GM21576 (cell line): ENCODE data around the gene C1QTNF6.
"Not testable (repeated sequence)": the region's sequence is repeated elsewhere in the genome, so short reads cannot be mapped to it uniquely, and the experiment has no call there.

Source experiments
- ATAC-seq: cut with Tn5 transposase; IDR thresholded peaks from one replicate; pipeline ENCODE4 v1.9.1; 2021; ENCODE audit warnings: mild to moderate bottlenecking, moderate library complexity; ENCODE audit not compliant: unreplicated experiment

Gene C1QTNF6

DNA sequence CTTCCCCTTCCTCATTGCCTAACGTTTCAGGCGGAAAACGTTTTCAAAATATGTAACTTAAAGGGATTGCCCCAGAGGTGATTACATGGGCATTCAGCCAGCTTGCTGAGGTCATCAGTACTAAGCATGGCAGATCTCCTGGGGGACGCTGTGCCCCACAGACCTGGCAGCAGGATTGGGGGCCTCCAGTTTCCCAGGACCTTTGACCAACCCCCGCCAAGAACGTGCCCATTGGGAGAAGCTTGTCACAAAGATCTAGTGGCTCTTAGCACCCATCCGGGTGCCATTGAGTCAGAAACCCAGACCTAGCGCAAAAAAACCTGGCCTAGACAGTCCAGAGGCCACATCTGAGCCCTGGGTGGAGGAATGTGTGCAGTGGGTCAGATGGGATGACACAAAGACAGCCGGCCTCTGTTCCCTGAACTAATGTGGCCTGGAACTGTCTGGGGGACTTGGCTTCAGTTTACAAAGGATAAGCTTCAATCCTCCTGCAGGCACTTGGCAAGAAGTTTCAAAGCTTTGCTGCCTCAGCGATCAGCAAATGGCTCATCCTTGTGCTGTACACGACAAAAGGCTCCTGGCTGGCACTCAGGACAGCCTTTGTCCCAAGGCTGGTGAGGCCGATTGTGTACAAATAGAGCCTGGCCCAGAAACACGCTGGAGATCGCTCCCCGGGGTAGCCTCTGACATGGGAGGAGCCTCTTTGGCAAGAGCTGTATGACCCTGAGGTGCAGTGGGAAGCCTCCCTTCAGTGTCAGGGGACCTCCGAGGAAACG is 9.5 kb downstream of the C1QTNF6 start:
- no peak for ATAC-seq

DNA sequence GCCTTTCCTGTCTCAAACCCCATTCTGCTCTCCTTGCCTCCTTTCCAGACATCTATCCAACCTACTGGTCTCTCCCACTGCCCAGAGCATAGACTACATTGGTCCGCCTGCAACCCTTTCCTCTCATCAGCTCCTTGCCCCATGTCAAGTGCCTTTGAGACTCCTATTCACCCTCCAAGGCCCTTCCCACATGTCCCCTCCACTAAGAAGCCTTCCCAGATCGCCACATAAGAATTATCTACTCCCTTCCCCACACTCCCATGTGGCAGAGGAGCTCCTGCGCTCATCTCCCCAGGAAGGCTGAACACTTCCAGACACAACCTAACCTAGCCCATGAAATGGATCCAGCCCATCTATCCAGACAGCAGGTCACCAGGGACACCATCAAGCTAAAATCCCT is 10.3 kb downstream of the C1QTNF6 start:
- no peak for ATAC-seq

DNA sequence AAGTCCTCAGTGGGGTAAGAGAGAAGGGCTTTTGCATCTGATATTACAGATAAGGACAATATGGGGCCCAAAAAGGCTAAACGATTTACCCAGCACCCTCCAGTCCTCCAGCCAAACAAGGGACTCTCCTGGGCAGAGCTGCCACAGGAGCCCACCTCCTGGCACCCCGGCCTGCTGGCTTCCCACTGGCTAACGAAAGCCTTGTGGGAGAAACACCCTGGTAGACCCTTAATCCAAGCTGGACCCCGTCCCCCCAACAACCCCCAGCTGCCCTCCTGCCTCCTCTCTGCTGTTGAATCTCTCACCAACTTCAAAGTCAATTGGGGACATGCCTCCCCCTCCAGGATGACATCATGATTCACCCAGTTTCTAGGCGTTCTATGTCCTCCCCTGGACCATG is 10.8 kb downstream of the C1QTNF6 start:
- no peak for ATAC-seq

- no peak for ATAC-seq
Measured at GRCh38 chr22:37176464-37177061, 11.5 kb downstream of the C1QTNF6 start.

GRCh38 chr22:37175414-37176281 is 12.4 kb downstream of the C1QTNF6 start:
- no peak for ATAC-seq

DNA sequence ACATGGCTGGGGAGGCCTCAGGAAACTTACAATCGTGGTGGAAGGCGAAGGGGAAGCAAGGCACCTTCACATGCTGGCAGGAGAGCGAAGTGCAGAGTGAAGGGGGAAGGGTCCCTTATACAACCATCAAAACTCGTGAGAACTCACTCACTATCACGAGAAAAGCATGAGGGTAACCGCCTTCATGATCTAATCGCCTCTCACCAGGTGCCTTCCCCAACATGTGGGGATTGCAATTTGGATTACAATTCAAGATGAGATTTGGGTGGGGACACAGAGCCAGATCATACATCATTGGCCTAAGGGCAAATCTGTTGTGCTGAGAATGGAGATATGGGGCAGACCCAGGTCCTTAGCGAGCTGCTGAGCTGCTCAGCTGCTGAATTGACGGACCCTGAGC is 13.1 kb downstream of the C1QTNF6 start:
- no peak for ATAC-seq

DNA sequence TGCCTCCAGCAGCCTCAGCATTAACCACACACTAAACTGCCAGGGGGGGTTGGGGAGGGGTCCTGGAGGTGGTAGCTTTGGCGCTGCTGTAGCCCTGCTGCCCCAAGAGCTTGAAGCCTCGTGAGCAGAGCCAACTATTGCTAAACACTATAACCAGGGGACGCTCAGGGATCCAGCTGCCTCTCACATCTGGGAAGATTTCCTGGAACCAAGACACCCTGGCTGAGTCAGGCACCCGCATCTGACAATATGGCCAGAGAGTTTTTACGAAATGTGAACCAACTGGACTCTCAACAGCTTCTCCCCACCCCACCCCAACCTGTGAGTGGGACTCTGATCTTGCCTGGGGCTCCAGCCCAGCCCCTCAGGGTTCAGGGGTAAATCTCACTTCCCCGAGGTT is 14.3 kb downstream of the C1QTNF6 start:
- ATAC-seq, result no peak

DNA sequence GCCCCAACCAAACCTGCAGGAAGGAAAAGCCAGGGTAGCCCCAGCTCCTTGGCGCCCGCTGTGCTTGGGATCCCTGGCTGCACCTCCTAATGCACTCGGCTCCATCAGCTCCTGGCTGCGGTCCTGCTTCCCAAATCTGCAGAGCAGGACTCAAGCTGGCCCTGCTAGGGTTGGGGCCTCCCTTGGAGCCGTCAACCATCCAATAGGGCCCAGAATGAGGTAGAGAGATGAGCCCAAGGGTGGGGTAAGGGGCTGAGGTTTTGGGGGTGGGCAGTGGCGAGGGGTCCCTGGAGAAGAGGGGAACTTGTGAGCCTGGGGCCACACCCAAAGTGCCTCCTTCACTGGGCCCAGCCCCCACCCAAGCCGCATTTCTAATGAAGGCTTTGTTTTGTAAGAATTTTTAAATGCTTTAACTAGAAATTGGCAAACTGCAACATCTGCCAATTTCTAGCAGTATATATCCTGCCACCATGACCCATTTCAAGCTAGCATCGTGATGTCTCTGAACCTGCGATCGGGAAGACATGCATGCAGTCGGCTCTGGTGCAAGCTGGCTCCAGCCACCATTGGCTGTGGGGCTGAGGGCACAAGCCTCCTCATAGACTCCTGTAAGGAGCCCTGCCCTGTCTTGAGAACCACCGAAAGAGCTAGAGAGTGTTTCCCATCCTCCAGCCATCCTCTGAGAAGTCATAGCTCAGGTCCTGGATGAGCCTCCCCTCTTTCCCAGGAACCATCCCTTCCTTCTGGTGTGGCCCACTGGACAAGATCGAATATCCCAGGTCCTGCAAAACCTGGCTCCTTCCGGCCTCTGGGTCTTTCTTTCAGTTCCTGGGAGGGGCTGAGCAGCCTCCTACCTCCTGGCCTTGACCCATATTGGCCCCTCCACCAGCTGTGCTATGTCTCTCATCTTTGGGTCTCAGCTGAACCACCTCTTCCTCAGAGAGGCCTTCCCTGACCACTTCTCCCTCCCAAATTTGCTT is 15.5 kb downstream of the C1QTNF6 start:
- no peak for ATAC-seq

DNA sequence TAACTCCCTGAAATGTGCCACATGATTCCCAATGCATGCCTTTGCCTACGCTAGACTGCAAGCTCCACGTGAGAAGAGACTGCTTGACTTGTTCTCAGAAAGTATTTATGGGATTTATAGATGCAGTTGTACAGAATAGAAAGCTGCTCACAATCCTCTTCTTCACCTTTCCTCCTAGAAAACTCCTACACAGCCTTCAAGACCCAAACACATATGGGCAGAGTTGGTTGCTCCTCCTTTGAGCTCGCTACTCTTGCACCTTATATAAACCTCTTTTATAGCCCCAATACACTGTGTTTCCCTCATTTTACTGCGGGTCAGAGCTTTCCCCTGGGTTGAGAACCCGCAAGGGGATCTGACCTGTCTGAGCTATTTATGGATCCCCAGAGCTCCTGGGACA is 16.4 kb downstream of the C1QTNF6 start:
- ATAC-seq, result no peak

DNA sequence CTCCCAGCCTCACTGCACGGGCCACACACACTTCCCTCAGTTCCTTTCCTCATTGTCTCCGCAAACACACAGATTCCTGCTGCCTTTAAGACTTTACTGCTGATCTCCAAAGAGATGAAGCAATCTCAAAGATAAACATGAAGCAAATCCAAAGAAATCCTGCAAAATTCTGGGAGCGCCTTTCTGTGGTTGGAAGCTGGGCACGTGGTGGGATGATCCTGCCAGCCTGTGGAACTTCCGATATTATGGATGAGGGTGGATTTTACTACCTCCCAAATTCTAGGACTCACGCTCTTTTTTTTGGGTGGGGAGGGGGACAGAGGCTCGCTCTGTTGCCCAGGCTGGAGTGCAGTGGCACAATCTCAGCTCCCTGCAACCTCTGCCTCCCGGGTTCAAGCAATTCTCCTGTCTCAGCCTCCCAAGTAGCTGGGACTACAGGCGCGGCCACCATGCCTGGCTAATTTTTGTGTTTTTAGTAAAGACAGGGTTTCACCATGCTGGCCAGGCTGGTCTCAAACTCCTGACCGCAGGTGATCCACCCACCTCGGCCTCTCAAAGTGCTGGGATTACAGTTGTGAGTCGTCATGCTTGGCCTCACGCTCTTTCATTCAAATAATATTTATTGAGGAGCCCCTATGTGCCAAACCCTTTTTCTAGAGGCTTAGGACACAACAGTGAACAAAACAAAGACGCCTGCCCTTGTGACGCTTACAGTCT is 17.2 kb downstream of the C1QTNF6 start:
- not testable (repeated sequence) for ATAC-seq

GRCh38 chr22:37169947-37170688 is 17.9 kb downstream of the C1QTNF6 start:
- no peak for ATAC-seq

DNA sequence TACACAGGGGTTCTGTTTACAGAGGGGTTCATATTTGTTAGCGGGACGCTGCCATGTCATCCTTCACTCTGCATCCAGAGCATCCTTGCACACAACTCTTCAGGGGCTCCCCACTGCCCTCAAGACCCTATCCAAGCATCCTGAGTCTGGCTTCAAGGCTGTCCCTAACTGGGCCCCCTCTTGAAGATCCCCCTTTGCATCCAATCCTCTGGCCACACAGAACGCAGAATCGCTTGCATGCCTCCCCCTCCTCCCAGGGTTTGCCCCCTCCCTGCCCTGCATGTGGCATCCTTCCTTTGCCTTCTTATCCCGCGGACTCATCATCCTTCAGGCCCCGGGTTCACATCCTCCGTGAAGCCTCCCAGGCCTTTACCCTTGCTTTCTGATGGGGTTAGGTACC is 18.6 kb downstream of the C1QTNF6 start:
- no peak for ATAC-seq

DNA sequence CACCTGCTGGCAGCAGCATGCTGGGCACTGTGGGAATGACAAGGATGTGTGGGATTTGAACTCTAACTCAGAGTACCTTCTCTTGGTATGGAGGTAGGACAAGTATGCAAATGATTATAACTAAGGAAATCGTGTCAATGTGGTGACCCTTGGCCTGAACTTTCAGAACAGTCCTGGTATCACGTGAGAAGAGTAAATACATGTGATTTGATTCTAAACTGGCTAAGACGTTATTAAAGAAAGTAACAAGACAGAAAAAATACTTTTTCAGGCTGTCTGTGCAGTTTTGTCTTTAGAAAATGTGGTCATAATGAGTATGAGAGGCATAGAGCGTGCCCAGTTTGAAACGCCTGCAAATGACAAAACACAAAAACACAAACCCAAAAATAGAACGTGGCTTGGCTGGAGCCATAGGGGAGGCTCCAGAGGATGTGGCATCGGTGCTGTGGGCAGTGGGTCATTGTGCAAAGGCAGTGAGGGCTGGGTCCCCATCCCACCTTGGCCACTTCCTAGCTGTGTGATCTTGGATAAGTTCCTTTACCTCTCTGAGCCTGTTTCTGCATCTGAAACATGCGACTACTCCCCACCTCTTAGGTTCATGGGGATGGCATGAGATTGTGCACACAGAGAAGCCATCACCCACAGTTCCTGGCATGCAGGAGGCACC is 19.9 kb downstream of the C1QTNF6 start:
- no peak for ATAC-seq

GRCh38 chr22:37167176-37167980 is 20.7 kb downstream of the C1QTNF6 start:
- no peak for ATAC-seq

DNA sequence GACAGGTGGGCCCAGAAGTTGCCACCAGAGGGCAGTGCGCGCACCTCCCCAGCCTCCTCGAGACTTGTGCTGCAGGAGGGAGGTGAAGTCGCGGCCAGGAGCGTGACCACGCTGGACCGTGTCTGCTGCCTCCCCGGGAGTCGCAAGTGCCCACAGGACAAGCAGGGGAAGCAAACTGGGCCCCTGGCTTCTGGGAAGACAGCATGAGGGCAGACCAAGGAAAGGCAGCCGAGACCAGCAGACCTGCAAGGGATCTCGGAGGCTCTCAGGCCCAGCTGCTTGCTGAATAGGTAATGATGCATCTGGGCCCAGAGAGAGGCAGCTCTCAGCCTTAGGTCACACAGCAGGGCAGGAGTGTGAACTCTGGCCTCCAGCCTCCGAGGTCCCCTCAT is 21.4 kb downstream of the C1QTNF6 start:
- ATAC-seq, result no peak

DNA sequence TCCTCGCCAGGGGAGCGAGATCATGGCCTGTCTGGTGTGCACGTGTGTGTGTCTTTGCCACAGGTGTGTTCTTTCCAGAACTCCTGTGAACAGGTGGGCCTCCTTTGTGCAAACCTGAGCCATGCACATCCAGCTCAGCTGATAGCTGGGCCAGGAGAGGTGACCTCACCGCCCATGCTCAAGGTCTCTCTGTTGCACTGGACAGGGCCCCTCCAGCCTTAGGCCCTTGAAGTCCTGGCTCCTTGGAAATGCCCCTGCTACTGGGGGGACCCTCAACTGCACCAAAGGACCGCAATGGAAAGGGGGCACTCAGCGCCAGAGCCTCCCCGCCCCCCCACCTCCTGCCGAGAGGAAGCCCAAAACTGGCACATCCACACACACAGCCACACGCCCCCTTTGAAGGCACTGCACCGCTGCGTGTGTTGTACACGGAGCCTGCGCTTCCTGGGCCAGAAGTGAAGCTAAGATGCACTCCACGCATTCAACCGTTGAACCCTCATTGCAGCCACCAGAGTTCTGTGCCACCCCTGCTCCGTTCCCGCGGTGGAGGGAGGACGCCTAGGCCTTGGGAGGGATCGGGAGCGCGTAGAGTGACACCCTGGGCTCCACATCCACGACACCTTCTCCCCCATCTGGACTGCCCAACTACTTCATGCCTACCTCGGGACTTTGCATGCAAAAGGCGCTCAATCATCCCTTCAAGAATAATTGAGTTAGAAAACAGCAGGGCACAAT is 21.9 kb downstream of the C1QTNF6 start:
- ATAC-seq, result no peak

- no peak for ATAC-seq
Measured at GRCh38 chr22:37165066-37165465, 23.0 kb downstream of the C1QTNF6 start.
